Peyer's patch (tissue), 4 donors: Measurements from ENCODE around the gene CHMP1A. TPM values are rescaled to one million over a fixed set of nuclear protein-coding genes. Genes with fewer than 3 reads are reported as not detected.

Experiments used
- DNase-seq, 3 donors: peaks; one replicate each; pipeline ENCODE4 v3.0.0-alpha.2; 2017 to 2019
- H3K27ac ChIP-seq, 4 donors: fragments of 200-600 bp; sonication (generic); one replicate each; pipeline ENCODE4 v1.5.1; 2016 to 2019
- H3K27me3 ChIP-seq, 2 donors: fragments of 200-600 bp; sonication (generic); one replicate each; pipeline ENCODE4 v1.5.1; 2019
- H3K36me3 ChIP-seq, 3 donors: fragments of 200-600 bp; sonication (generic); one replicate each; pipeline ENCODE4 v1.5.1; 2016 to 2019
- H3K4me1 ChIP-seq, 4 donors: fragments of 200-600 bp; sonication (generic); one replicate each; pipeline ENCODE4 v1.5.1; 2016 to 2019
- H3K4me3 ChIP-seq, 4 donors: fragments of 200-600 bp; sonication (generic); 1 replicate in 3 of 4; 2 replicates in 1 of 4; pipeline ENCODE4 v1.5.1; 2016 to 2019; ENCODE audit warnings: mild to moderate bottlenecking in 1 of 4
- H3K9me3 ChIP-seq, 4 donors: fragments of 200-600 bp; sonication (generic); one replicate each; pipeline ENCODE4 v1.5.1; 2016 to 2019; ENCODE audit warnings: mild to moderate bottlenecking in 1 of 4
- CTCF ChIP-seq, 6 experiments: fragments of 450-650 bp in 4 of 6; fragments of 200-600 bp in 2 of 6; sonication (generic) in 1 of 6; IDR thresholded peaks; one replicate each; pipeline ENCODE4 v1.5.1; 2017 to 2019; ENCODE audit warnings: antibody characterized with exemption in 6 of 6, mild to moderate bottlenecking in 3 of 6, moderate library complexity in 1 of 6
- POLR2A ChIP-seq, 2 donors: fragments of 450-650 bp; IDR thresholded peaks; one replicate each; pipeline ENCODE4 v1.5.1; 2017; ENCODE audit warnings: antibody characterized with exemption in 2 of 2, mild to moderate bottlenecking in 2 of 2, moderate library complexity in 2 of 2
- total RNA-seq, 4 donors: library from RNA; depleted of rRNA; stranded (reverse); fragments of >200 nt; gene quantifications; one replicate each; pipeline ENCODE4 v1.1.0, GENCODE V29; 2016

The CHMP1A gene
- total RNA-seq, 4 donors from 2014 or later, result 88.3 to 246 (median 196) TPM

GRCh38 chr16:89596957-89597649, 60.4 kb downstream of the CHMP1A start:
- Histone ChIP-seq H3K9me3 (no peaks in the 10 kb centered on the region), H3K4me3 (no peak overlapping the region), H3K4me1 (peaks cover 0 to 9% (median under 1%) of the 10 kb centered on the region in 4 donors), H3K27ac (no peak overlapping the region), H3K27me3 (no peaks in the 10 kb centered on the region), H3K36me3 (no peaks in the 10 kb centered on the region)
- DNase-seq, result no peak
- TF ChIP-seq CTCF (IDR thresholded peaks at IDR 0.05) (no peak), POLR2A (IDR thresholded peaks at IDR 0.05) (no peak)

GRCh38 chr16:89596061-89596689, 61.3 kb downstream of the CHMP1A start:
- Histone ChIP-seq H3K36me3 (no peaks in the 10 kb centered on the region), H3K9me3 (no peaks in the 10 kb centered on the region), H3K27ac (no peak overlapping the region), H3K4me3 (no peak overlapping the region), H3K4me1 (peaks cover 0 to 8% (median 0%) of the 10 kb centered on the region in 4 donors), H3K27me3 (no peaks in the 10 kb centered on the region)
- no peak for TF ChIP-seq POLR2A (IDR thresholded peaks at IDR 0.05)
- TF ChIP-seq CTCF (IDR thresholded peaks at IDR 0.05), result no peak
- no peak for DNase-seq

GRCh38 chr16:89595330-89596060, 62.0 kb downstream of the CHMP1A start:
- Histone ChIP-seq H3K27ac (no peak overlapping the region), H3K27me3 (no peaks in the 10 kb centered on the region), H3K36me3 (no peaks in the 10 kb centered on the region)

More at GRCh38 chr16:89595330-89596060, 62.0 kb downstream of the CHMP1A start:
- no peaks in the 10 kb centered on the region for H3K9me3 ChIP-seq
- TF ChIP-seq CTCF (IDR thresholded peaks at IDR 0.05), result no peak
- no peak for TF ChIP-seq POLR2A (IDR thresholded peaks at IDR 0.05)
- peaks cover 0 to 8% (median 0%) of the 10 kb centered on the region in 4 donors for H3K4me1 ChIP-seq
- no peak for DNase-seq
- no peak overlapping the region for H3K4me3 ChIP-seq

Other genes starting within 250 kb of the CHMP1A start
- gene ANKRD11, start 167.1 kb downstream of the CHMP1A start, total RNA-seq, result 100 to 1,000 TPM; 177 to 227 (median 211) TPM
- gene SPG7, start 149.3 kb downstream of the CHMP1A start, total RNA-seq, result 100 to 1,000 TPM; 242 to 461 (median 378) TPM
- 1,000 to 10,000 TPM; 1,597 to 3,276 (median 2,603) TPM for gene RPL13, start 97.0 kb downstream of the CHMP1A start, total RNA-seq
- gene CPNE7, start 82.0 kb downstream of the CHMP1A start, total RNA-seq, result 10 to 100 TPM in 3 of 4 donors, 1 to 10 TPM in 1; 7.4 to 48.7 (median 13.5) TPM
- gene DPEP1, start 44.1 kb downstream of the CHMP1A start, total RNA-seq, result 1,000 to 10,000 TPM in 3 of 4 donors, 100 to 1,000 TPM in 1; 272 to 3,324 (median 2,161) TPM
- gene SPATA33, start 128 bp upstream of the CHMP1A start, total RNA-seq, result 10 to 100 TPM; 13.9 to 76.7 (median 25.6) TPM
- 100 to 1,000 TPM in 3 of 4 donors, 10 to 100 TPM in 1; 97.9 to 198 (median 158) TPM for gene CDK10, start 29.0 kb upstream of the CHMP1A start, total RNA-seq
- 10 to 100 TPM; 19.0 to 44.7 (median 36.7) TPM for gene SPATA2L, start 44.0 kb upstream of the CHMP1A start, total RNA-seq
- 10 to 100 TPM; 14.9 to 45.9 (median 27.9) TPM for gene VPS9D1, start 63.2 kb upstream of the CHMP1A start, total RNA-seq
- gene ZNF276, start 63.8 kb upstream of the CHMP1A start, total RNA-seq, result 100 to 1,000 TPM in 3 of 4 donors, 10 to 100 TPM in 1; 59.0 to 270 (median 125) TPM
- 100 to 1,000 TPM in 1 of 4 donors, 10 to 100 TPM in 3; 19.4 to 187 (median 27.9) TPM for gene FANCA, start 158.9 kb upstream of the CHMP1A start, total RNA-seq
- gene SPIRE2, start 170.8 kb upstream of the CHMP1A start, total RNA-seq, result 100 to 1,000 TPM in 3 of 4 donors, 10 to 100 TPM in 1; 45.5 to 147 (median 111) TPM
- 100 to 1,000 TPM; 247 to 946 (median 371) TPM for gene TCF25, start 215.9 kb upstream of the CHMP1A start, total RNA-seq